Endothelial cell (in vitro differentiated cells): Measurements from ENCODE around the gene CAND2. TPM values are rescaled to one million over a fixed set of nuclear protein-coding genes. Genes with fewer than 3 reads are reported as not detected.

Source experiments
- DNase-seq: peaks from one replicate; pipeline ENCODE4 v3.0.0; 2021; ENCODE audit warnings: low spot score
- H3K27ac Mint-ChIP-seq: one replicate; pipeline ENCODE4 v1.8.0; 2021; ENCODE audit warnings: mixed read lengths, inconsistent platforms; ENCODE audit not compliant: unreplicated experiment
- H3K27me3 Mint-ChIP-seq: one replicate; pipeline ENCODE4 v1.8.0; 2021; ENCODE audit warnings: mild to moderate bottlenecking, moderate library complexity, mixed read lengths, inconsistent platforms; ENCODE audit not compliant: unreplicated experiment
- H3K36me3 Mint-ChIP-seq: one replicate; pipeline ENCODE4 v1.8.0; 2021; ENCODE audit warnings: mild to moderate bottlenecking, low read depth, mixed read lengths, inconsistent platforms; ENCODE audit not compliant: unreplicated experiment
- H3K4me1 Mint-ChIP-seq: one replicate; pipeline ENCODE4 v1.8.0; 2021; ENCODE audit warnings: mild to moderate bottlenecking, mixed read lengths, inconsistent platforms; ENCODE audit not compliant: unreplicated experiment
- H3K4me3 Mint-ChIP-seq: one replicate; pipeline ENCODE4 v1.8.0; 2021; ENCODE audit warnings: mild to moderate bottlenecking, mixed read lengths, inconsistent platforms; ENCODE audit not compliant: unreplicated experiment
- H3K9me3 Mint-ChIP-seq: one replicate; pipeline ENCODE4 v1.8.0; 2021; ENCODE audit warnings: mixed read lengths, inconsistent platforms; ENCODE audit not compliant: unreplicated experiment
- CTCF ChIP-seq: fragments of 200-600 bp; sonication (generic); IDR thresholded peaks from one replicate; pipeline ENCODE4 v1.5.0; 2021; ENCODE audit warnings: antibody characterized with exemption; ENCODE audit not compliant: unreplicated experiment
- total RNA-seq: library from RNA; stranded (reverse); fragmentation: NEBNext Ultra II Directional; extraction: Animal tissue kit (Norgen Biotek cat#: 25700); gene quantifications from one replicate; pipeline ENCODE4 v1.2.1, GENCODE V29; 2021; ENCODE audit not compliant: unreplicated experiment

CAND2 gene
- total RNA-seq, 1 donor from 2014 or later: 1.8 TPM

- no peak overlapping the region for H3K27ac Mint-ChIP-seq
- H3K27me3 Mint-ChIP-seq: no peaks in the 10 kb centered on the region
- H3K36me3 Mint-ChIP-seq: peaks cover 9% of the 10 kb centered on the region
- H3K4me3 Mint-ChIP-seq: no peak overlapping the region
- no peaks in the 10 kb centered on the region for H3K9me3 Mint-ChIP-seq
- DNase-seq: no peak
- no peak for TF ChIP-seq CTCF
- peaks cover 12% of the 10 kb centered on the region for H3K4me1 Mint-ChIP-seq
Measured at GRCh38 chr3:12828751-12829150, 32.3 kb downstream of the CAND2 start.

GRCh38 chr3:12829404-12829803 lies 32.9 kb downstream of the CAND2 start:
- H3K4me3 Mint-ChIP-seq: no peak overlapping the region
- H3K27me3 Mint-ChIP-seq: no peaks in the 10 kb centered on the region
- peaks cover 15% of the 10 kb centered on the region for H3K36me3 Mint-ChIP-seq
- no peaks in the 10 kb centered on the region for H3K9me3 Mint-ChIP-seq
- no peak overlapping the region for H3K27ac Mint-ChIP-seq
- DNase-seq: no peak
- peaks cover 12% of the 10 kb centered on the region for H3K4me1 Mint-ChIP-seq
- TF ChIP-seq CTCF: no peak

GRCh38 chr3:12829886-12830784 lies 33.7 kb downstream of the CAND2 start:
- H3K4me1 Mint-ChIP-seq: peaks cover 12% of the 10 kb centered on the region
- peak overlapping the region; percentile 9 for H3K27ac Mint-ChIP-seq
- H3K9me3 Mint-ChIP-seq: no peaks in the 10 kb centered on the region
- no peak overlapping the region for H3K4me3 Mint-ChIP-seq
- H3K36me3 Mint-ChIP-seq: peaks cover 18% of the 10 kb centered on the region
- DNase-seq: no peak
- TF ChIP-seq CTCF: no peak
- H3K27me3 Mint-ChIP-seq: no peaks in the 10 kb centered on the region

GRCh38 chr3:12830785-12831156 lies 34.3 kb downstream of the CAND2 start:
- H3K4me3 Mint-ChIP-seq: no peak overlapping the region
- H3K4me1 Mint-ChIP-seq: peaks cover 12% of the 10 kb centered on the region
- H3K27ac Mint-ChIP-seq: no peak overlapping the region
- no peak for DNase-seq
- no peaks in the 10 kb centered on the region for H3K27me3 Mint-ChIP-seq
- H3K36me3 Mint-ChIP-seq: peaks cover 21% of the 10 kb centered on the region
- H3K9me3 Mint-ChIP-seq: no peaks in the 10 kb centered on the region
- TF ChIP-seq CTCF: peak; percentile 51

GRCh38 chr3:12831301-12831866 lies 34.9 kb downstream of the CAND2 start:
- TF ChIP-seq CTCF: no peak
- Mint-ChIP-seq H3K4me1 (peaks cover 12% of the 10 kb centered on the region), H3K36me3 (peaks cover 25% of the 10 kb centered on the region), H3K4me3 (no peak overlapping the region), H3K27me3 (no peaks in the 10 kb centered on the region), H3K9me3 (no peaks in the 10 kb centered on the region), H3K27ac (no peak overlapping the region)
- DNase-seq: no peak
